B cell (primary cell): ENCODE results near the gene NFIB. TPM values are rescaled to one million over a fixed set of nuclear protein-coding genes. Genes with fewer than 3 reads are reported as not detected.

Source experiments
- ATAC-seq: fragments of 200-7000 bp; cut with Tn5 transposase; one replicate; pipeline ENCODE4 v1.10.0; 2021; ENCODE audit warnings: low read depth, mild to moderate bottlenecking, moderate number of reproducible peaks, moderate library complexity
- CTCF ChIA-PET: fragments of 350-600 bp; sonication (Branson Sonifier 250); formaldehyde crosslinking; loops from one replicate; lab custom pipeline; 2021; ENCODE audit warnings: antibody characterized with exemption, inconsistent platforms; lab: Charles Lee
- POLR2A ChIA-PET: fragments of 350-600 bp; sonication (Branson Sonifier 250); formaldehyde crosslinking; loops from one replicate; lab custom pipeline; 2021; ENCODE audit warnings: antibody characterized with exemption; lab: Charles Lee
- DNase-seq: peaks from one replicate; pipeline ENCODE4 v3.0.0; 2013
- H2AFZ ChIP-seq: 2 replicates; pipeline ENCODE4 v1.6.1; 2012; ENCODE audit warnings: mild to moderate bottlenecking, low read depth, low read length; ENCODE audit not compliant: insufficient read depth, poor library complexity, severe bottlenecking
- H3K27ac ChIP-seq, 2 donors: 1 replicate in 1 of 2; 2 replicates in 1 of 2; pipeline ENCODE4 v1.5.1; 2012 to 2013; ENCODE audit warnings: low read length in 2 of 2, mild to moderate bottlenecking in 2 of 2, moderate library complexity in 1 of 2
- H3K27me3 ChIP-seq, 4 experiments: fragments of 200-600 bp in 1 of 4; sonication (generic) in 1 of 4; replicated peaks in 1 of 4; 1 replicate in 2 of 4; 2 replicates in 2 of 4; pipeline versions ENCODE4 v1.6.1 to v1.7.0; 2013 to 2016; ENCODE audit warnings: low read length in 3 of 4, mild to moderate bottlenecking in 2 of 4, mixed read lengths in 1 of 4, moderate library complexity in 1 of 4; ENCODE audit not compliant: insufficient read depth in 4 of 4, control insufficient read depth in 3 of 4; ENCODE audit errors: control extremely low read depth in 1 of 4
- H3K36me3 ChIP-seq, 2 experiments: replicated peaks in 1 of 2; 1 replicate in 1 of 2; 2 replicates in 1 of 2; pipeline versions ENCODE4 v1.6.1 to v1.7.1; 2013; ENCODE audit warnings: low read length in 1 of 2; ENCODE audit not compliant: insufficient read depth in 2 of 2, control insufficient read depth in 1 of 2; ENCODE audit errors: control extremely low read depth in 1 of 2, extremely low read depth in 1 of 2
- H3K4me1 ChIP-seq, 2 donors: fragments of 200-600 bp in 1 of 2; sonication (generic) in 1 of 2; 1 replicate in 1 of 2; 2 replicates in 1 of 2; pipeline versions ENCODE4 v1.5.1 to v1.6.1; 2013 to 2017; ENCODE audit warnings: low read length in 2 of 2; ENCODE audit not compliant: control insufficient read depth in 2 of 2, insufficient read depth in 2 of 2
- H3K4me2 ChIP-seq: replicated peaks from 2 replicates; pipeline ENCODE3; 2012; ENCODE audit warnings: mild to moderate bottlenecking, low read depth, low read length; ENCODE audit not compliant: poor library complexity, severe bottlenecking
- H3K4me3 ChIP-seq, 5 experiments: fragments of 200-600 bp in 1 of 5; sonication (generic) in 1 of 5; 1 replicate in 3 of 5; 2 replicates in 2 of 5; pipeline versions ENCODE4 v1.5.1 to v1.7.0; 2011 to 2016; ENCODE audit warnings: low read length in 4 of 5, mild to moderate bottlenecking in 4 of 5, low read depth in 2 of 5, control low read depth in 1 of 5, moderate library complexity in 1 of 5; ENCODE audit not compliant: insufficient read depth in 1 of 5; ENCODE audit errors: control extremely low read depth in 1 of 5, extremely low read depth in 1 of 5
- H3K79me2 ChIP-seq: fragments of 200-600 bp; sonication (generic); one replicate; pipeline ENCODE4 v1.6.0; 2016; ENCODE audit warnings: low read length; ENCODE audit not compliant: control insufficient read depth, insufficient read depth
- H3K9ac ChIP-seq: fragments of 200-600 bp; sonication (generic); 2 replicates; pipeline ENCODE4 v1.6.1; 2017; ENCODE audit warnings: mild to moderate bottlenecking, low read length, moderate library complexity
- H3K9me3 ChIP-seq, 3 donors: one replicate each; pipeline versions ENCODE4 v1.6.1 to v1.7.1; 2013; ENCODE audit warnings: low read length in 2 of 3; ENCODE audit not compliant: control insufficient read depth in 2 of 3, insufficient read depth in 1 of 3; ENCODE audit errors: control extremely low read depth in 1 of 3
- H4K20me1 ChIP-seq: 2 replicates; pipeline ENCODE4 v1.6.0; 2012; ENCODE audit warnings: mild to moderate bottlenecking, low read length; ENCODE audit not compliant: insufficient read depth, control insufficient read depth, poor library complexity, severe bottlenecking
- H3K27ac Mint-ChIP-seq: one replicate; pipeline ENCODE4 v1.8.0; 2021; ENCODE audit warnings: mixed read lengths
- H3K27me3 Mint-ChIP-seq: one replicate; pipeline ENCODE4 v1.8.0; 2021; ENCODE audit warnings: mixed read lengths
- H3K4me1 Mint-ChIP-seq: one replicate; pipeline ENCODE4 v1.8.0; 2021; ENCODE audit warnings: mixed read lengths
- H3K4me3 Mint-ChIP-seq: one replicate; pipeline ENCODE4 v1.8.0; 2021; ENCODE audit warnings: mixed read lengths
- H3K9me3 Mint-ChIP-seq: one replicate; pipeline ENCODE4 v1.8.0; 2022; ENCODE audit warnings: mixed read lengths; ENCODE audit not compliant: insufficient read depth
- EZH2 ChIP-seq: IDR thresholded peaks from 2 replicates; pipeline ENCODE4 v1.6.1; 2012; ENCODE audit warnings: borderline replicate concordance, low read depth, mild to moderate bottlenecking, moderate library complexity, low read length; ENCODE audit not compliant: insufficient read depth, poor library complexity, severe bottlenecking
- WGBS: methylation state at CpG from one replicate; pipeline ENCODE4 v1.1.5; 2013; ENCODE audit warnings: missing lambda C conversion rate; ENCODE audit not compliant: insufficient coverage; 5-methylcytosine and 5-hydroxymethylcytosine counted together
- intact Hi-C: fragments of 100-400 bp; cut with micrococcal nuclease; formaldehyde crosslinking; loops from one replicate; pipeline ENCODE4 v1.10.0; 2022
- polyA plus RNA-seq: library from polyadenylated mRNA; depleted of rRNA; stranded (reverse); fragments of >200 nt; gene quantifications from 2 replicates; pipeline ENCODE4 v1.2.3, GENCODE V29; 2012
- total RNA-seq, 2 donors: library from RNA; stranded (reverse); fragments of 120-200 nt in 1 of 2; gene quantifications; 1 replicate in 1 of 2; 2 replicates in 1 of 2; pipeline versions ENCODE4 v1.2.3 to v1.2.4, GENCODE V29; 2013 to 2022
- TF ChIP-seq, protein P1 (sequence below): fragments of 200-600 bp; IDR thresholded peaks from one replicate; pipeline ENCODE4 v1.8.0; 2022; ENCODE audit warnings: antibody characterized with exemption, mild to moderate bottlenecking

The NFIB gene
- total and polyA plus RNA-seq, 2 donors (not counting 1 experiment from before 2014, with no cell fraction given), result not detected

GRCh38 chr9:14136047-14136635 is 177.8 kb downstream of the NFIB start:
- no CpG with 5 or more reads among the region's 3 CpGs for WGBS
- intact Hi-C loops, result no loop called here
- Mint-ChIP-seq H3K4me3 (no peak overlapping the region), H3K4me1 (no peaks in the 10 kb centered on the region), H3K9me3 (no peaks in the 10 kb centered on the region), H3K27me3 (no peaks in the 10 kb centered on the region), H3K27ac (no peak overlapping the region)
- Histone ChIP-seq H3K4me2 (no peak overlapping the region), H2AFZ (no peak overlapping the region), H3K27me3 (no peaks in the 10 kb centered on the region), H3K4me3 (no peak overlapping the region), H3K79me2 (no peaks in the 10 kb centered on the region), H3K36me3 (no peaks in the 10 kb centered on the region), H3K4me1 (no peaks in the 10 kb centered on the region), H3K27ac (no peak overlapping the region), H3K9me3 (no peaks in the 10 kb centered on the region), H4K20me1 (no peaks in the 10 kb centered on the region), H3K9ac (no peak overlapping the region)
- no peak for ATAC-seq
- DNase-seq, result no peak
- ChIA-PET CTCF (no interaction called here), POLR2A (no interaction called here)
- TF ChIP-seq, protein P1, sequence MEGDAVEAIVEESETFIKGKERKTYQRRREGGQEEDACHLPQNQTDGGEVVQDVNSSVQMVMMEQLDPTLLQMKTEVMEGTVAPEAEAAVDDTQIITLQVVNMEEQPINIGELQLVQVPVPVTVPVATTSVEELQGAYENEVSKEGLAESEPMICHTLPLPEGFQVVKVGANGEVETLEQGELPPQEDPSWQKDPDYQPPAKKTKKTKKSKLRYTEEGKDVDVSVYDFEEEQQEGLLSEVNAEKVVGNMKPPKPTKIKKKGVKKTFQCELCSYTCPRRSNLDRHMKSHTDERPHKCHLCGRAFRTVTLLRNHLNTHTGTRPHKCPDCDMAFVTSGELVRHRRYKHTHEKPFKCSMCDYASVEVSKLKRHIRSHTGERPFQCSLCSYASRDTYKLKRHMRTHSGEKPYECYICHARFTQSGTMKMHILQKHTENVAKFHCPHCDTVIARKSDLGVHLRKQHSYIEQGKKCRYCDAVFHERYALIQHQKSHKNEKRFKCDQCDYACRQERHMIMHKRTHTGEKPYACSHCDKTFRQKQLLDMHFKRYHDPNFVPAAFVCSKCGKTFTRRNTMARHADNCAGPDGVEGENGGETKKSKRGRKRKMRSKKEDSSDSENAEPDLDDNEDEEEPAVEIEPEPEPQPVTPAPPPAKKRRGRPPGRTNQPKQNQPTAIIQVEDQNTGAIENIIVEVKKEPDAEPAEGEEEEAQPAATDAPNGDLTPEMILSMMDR, result no peak
- no peak for TF ChIP-seq EZH2

- H3K4me1 Mint-ChIP-seq, result no peaks in the 10 kb centered on the region
- TF ChIP-seq, protein P1, result no peak
- TF ChIP-seq EZH2, result no peak
- Histone ChIP-seq H3K9me3 (no peaks in the 10 kb centered on the region), H3K27me3 (no peaks in the 10 kb centered on the region), H3K27ac (no peak overlapping the region), H3K4me1 (no peaks in the 10 kb centered on the region), H3K4me3 (no peak overlapping the region), H4K20me1 (no peaks in the 10 kb centered on the region), H3K9ac (no peak overlapping the region), H3K4me2 (no peak overlapping the region), H3K79me2 (no peaks in the 10 kb centered on the region), H3K36me3 (no peaks in the 10 kb centered on the region), H2AFZ (no peak overlapping the region)
- H3K4me3 Mint-ChIP-seq, result no peak overlapping the region
- H3K27me3 Mint-ChIP-seq, result no peaks in the 10 kb centered on the region
- DNase-seq (no peak), ATAC-seq (no peak)
- ChIA-PET POLR2A (no interaction called here), CTCF (no interaction called here)
- H3K27ac Mint-ChIP-seq, result no peak overlapping the region
- intact Hi-C loops, result no loop called here
- WGBS, result no CpG with 5 or more reads among the region's 1 CpG
- no peaks in the 10 kb centered on the region for H3K9me3 Mint-ChIP-seq
These were observed 178.5 kb downstream of the NFIB start for GRCh38 chr9:14135421-14135820.
